Ureter (tissue), 1 donor: ENCODE data around the gene NACC1. TPM values are rescaled to one million over a fixed set of nuclear protein-coding genes. Genes with fewer than 3 reads are reported as not detected.

ENCODE experiments used
- DNase-seq: peaks from one replicate; pipeline ENCODE4 v3.0.0-alpha.2; 2020; ENCODE audit warnings: low spot score
- total RNA-seq: library from RNA; stranded (reverse); gene quantifications from one replicate; pipeline ENCODE4 v1.2.4, GENCODE V29; 2023
- donor health status: DM: yes; HTN: yes; CAD: no.

NACC1 gene
- total RNA-seq, 1 donor from 2014 or later: 57.0 TPM

GRCh38 chr19:13146763-13147563 is 28.9 kb downstream of the NACC1 start:
- DNase-seq: no peak

- DNase-seq: peak; percentile 61
Measured at GRCh38 chr19:13149173-13149627, 31.1 kb downstream of the NACC1 start.

- DNase-seq: peak; percentile 66
Measured at GRCh38 chr19:13149628-13150186, 31.6 kb downstream of the NACC1 start.

GRCh38 chr19:13150187-13150930 is 32.3 kb downstream of the NACC1 start, which contains the start of the genes IER2 and STX10:
TSS of gene IER2 (plus strand) at chr19:13150411. CDS start at chr19:13153187, 2,776 bp downstream.
TSS of gene STX10 (minus strand) at chr19:13150375. CDS start at chr19:13150173, 202 bp downstream.
- DNase-seq: peak; percentile 97

- peak; percentile 74 for DNase-seq
Measured at GRCh38 chr19:13150931-13151604, 33.0 kb downstream of the NACC1 start.

- peak; percentile 98 for DNase-seq
Measured at GRCh38 chr19:13151605-13152355, 33.7 kb downstream of the NACC1 start.

GRCh38 chr19:13152356-13152973 is 34.4 kb downstream of the NACC1 start:
- DNase-seq: no peak

- peak; percentile 99 for DNase-seq
Measured at GRCh38 chr19:13152974-13153568, 35.0 kb downstream of the NACC1 start.

GRCh38 chr19:13153569-13154240 is 35.6 kb downstream of the NACC1 start:
- DNase-seq: no peak

- DNase-seq: peak; percentile 95
Measured at GRCh38 chr19:13154241-13154778, 36.2 kb downstream of the NACC1 start.

GRCh38 chr19:13154911-13155471 is 36.9 kb downstream of the NACC1 start:
- peak; percentile 94 for DNase-seq

- DNase-seq: peak; percentile 79
Measured at GRCh38 chr19:13155472-13156359, 37.7 kb downstream of the NACC1 start.

GRCh38 chr19:13159713-13160112 is 41.6 kb downstream of the NACC1 start:
- DNase-seq: no peak

GRCh38 chr19:13160557-13160956 is 42.5 kb downstream of the NACC1 start:
- DNase-seq: no peak

- peak; percentile 98 for DNase-seq
Measured at GRCh38 chr19:13162724-13163608, 44.9 kb downstream of the NACC1 start.

GRCh38 chr19:13163609-13164342 is 45.7 kb downstream of the NACC1 start:
- peak; percentile 80 for DNase-seq
